IPS-NIHi7 (cell line): ENCODE results near the gene RHOU.
A peak's percentile ranks its signal among the peaks of the same experiment; 100 is the strongest.
"Not testable (repeated sequence)": the region's sequence is repeated elsewhere in the genome, so short reads cannot be mapped to it uniquely, and the experiment has no call there.

Experiments used
- DNase-seq: peaks from one replicate; pipeline ENCODE4 v3.0.0; 2012; ENCODE audit warnings: mixed read lengths; ENCODE audit errors: extremely low spot score

Gene RHOU

DNA sequence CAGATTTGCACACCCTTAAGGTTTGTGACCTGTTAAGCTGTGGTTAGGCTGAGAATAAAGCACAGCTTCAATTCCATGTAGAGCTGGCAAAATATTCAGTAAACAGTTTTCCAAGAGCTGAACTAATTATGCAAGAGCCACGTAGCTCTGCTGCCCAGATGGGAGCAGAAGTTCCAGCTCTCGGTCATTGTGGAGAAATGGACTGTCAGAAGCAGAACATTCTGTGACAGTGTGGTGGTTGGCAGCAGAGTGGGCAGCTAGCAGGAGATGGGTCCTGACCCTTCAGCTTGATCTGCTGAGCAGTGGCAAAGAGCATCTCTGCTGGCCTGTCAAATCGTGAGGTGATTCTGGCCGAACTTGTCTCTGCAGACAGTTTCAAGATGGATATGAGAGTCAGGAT lies 23.2 kb downstream of the RHOU start:
- DNase-seq, result no peak

DNA sequence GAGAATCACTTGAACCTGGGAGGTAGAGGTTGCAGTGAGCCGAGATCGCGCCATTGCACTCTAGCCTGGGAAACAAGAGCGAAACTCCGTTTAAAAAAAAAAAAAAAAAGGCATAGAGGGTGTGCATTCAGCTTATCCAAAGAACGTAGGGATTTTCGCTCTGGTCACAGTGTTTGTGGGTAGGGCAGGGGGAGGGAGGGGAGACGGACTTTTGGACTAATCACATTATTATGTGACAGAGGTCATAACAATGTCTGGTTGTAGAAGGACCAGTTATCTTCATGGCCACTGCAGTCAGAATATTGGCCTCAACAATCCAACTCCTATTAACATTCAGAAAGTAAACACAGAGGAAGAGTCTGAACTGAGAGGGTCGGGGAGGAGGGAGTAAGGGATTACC lies 25.7 kb downstream of the RHOU start:
- DNase-seq, result no peak

DNA sequence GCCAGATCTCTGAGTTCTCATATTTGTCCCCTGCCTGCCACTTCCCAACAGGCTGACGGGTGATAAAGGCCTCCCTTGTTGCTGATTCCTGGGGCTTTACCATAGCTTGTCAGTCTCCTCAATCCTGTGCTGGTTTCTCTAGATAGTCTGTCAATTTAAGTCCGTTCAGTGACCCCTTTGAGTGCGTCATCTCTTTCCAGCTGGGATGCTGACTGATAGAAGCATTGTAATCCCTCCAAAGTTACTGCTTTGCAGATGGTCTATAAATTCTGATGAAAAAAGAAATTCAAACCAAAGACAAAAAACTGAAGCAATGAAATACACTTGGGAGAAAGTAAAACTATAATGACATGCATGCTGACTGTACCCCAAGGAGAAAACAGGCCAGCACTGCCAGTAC lies 28.3 kb downstream of the RHOU start:
- no peak for DNase-seq

DNA sequence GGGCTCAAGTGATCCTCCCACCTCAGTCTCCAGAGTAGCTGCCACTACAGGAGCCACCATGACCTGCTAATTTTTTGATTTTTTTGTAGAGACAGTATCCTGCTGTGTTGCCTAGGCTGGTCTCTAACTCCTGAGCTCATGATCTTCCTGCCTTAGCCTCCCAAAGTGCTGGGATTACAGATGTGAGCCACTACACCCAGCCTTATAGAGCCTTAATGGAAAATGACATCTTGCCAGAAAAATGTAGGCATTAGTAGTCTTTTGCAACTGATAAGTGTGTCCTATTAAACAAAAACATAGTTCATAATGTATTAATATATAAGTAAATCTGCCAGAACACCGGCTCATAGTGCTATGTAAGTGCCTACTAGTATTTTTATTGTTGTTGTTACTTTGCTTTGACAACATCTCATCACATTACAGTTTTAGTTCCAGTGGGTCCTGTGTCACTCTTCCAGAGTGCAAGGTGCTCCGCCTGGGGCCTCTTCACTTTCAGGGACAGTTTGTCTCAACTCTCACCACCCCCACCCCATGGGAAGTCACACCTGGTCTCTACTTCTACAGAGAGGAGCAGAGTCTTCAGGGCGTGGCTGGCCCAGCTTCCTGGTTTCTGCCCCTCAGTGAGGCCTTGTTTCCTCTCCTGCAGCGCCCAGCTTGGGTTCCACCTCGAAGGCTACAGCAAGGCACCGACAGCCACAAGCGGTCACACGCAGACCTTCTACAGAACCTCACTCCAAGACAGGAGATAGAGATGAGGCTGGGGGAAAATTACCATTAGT lies 30.1 kb downstream of the RHOU start:
- DNase-seq, result no peak

DNA sequence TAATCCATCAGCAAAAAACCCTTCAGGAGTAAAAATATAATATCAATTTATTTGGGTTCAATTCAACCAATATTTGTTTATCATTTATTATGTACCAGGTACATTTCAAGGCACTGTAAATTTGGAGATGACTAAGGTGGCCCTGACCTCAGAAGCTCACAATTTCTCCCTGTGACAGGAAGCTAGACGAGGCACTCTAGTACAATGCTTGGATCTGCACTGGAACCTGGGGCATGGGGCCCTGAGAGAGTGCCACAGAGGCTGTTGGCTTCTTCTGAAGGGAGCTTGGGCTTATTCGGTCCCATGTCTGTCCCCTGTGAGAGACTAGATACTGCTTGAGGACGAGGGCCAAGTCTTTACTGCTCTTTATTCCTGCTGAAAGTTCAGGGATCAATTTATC lies 31.5 kb downstream of the RHOU start:
- DNase-seq, result no peak

DNA sequence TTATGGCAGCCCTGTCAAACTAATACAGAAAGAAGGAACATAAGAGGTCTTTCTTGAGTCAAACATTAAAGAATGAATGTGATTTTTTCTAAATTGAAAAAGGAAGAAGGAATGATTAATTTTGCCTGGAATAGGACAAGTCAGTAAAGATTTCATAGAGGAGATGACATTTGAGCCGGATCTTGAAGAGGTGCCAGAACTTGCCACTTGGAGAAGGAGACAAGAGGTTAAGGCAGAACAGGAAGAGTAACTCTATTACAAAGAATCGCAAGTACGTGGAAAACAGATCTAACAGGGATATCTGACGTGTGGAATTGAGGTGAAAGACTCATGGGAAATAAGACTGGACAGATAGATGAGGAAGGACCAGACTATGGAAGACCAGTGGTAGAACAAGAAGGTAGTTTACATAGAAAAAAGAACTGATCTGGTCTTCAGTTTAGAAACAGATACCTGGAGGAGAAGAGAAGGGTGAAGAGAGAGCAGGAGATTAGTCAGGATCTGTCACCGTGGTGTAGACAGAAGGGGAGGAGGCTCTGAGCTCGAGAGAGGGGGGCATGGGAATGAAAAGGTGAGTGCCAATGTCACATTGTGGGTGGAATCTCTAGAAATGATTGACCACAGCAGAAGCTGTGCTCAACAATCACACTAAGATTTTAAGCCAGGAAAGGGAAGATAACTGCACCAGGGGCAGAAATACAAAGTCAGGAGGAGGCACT lies 32.5 kb downstream of the RHOU start:
- DNase-seq, result no peak

DNA sequence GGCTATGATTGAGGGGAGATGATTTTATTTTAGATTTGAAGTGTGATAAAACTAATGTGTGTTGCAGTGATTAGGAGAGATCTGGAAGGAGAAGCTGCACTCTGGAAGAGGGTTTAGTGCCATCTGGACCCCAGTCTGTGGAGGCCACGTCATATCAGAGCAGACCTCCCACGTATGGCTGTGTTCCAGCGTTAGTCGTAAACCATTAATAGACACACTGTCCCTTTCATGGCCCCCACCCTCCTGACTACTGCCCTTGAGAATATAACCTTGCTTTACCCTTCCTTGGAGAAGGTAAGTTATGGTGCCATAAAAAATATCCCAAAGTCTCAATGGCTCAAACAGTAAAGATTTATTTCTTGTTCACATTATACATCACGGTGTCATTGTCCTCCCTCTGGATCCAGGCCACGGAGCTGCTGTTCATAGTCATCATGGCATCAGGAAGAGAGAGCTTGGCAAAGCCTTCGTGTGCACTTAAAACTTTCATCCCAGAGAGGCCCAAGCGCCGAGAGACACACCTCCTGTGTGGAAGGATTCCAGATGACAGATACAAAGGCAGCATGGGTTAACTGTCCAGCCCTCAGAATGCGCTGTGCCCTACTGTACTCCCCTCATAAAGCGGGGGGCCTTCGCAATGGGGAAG lies 33.2 kb downstream of the RHOU start:
- DNase-seq, result no peak

DNA sequence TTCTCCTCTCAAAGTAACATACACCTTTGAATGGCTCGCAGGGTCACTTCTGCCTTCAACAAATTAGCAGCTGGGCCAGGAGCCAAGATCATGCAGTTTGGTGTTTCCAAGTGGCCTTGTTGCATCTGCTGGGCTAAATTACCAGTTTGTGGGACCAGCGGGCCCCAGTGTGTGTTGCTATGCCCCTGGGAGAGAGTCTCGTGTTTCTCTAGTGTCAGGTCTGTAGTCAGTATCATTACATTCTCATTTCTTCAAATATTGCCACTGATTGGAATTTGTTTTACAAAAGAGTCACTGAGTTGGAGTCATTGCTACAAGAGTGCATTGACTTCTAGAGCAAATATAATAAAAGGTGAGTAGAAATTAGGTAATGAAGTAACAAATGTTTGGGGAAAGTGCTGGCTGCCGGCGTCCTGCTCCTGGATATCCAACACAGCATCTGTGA lies 35.5 kb downstream of the RHOU start:
- no peak for DNase-seq

DNA sequence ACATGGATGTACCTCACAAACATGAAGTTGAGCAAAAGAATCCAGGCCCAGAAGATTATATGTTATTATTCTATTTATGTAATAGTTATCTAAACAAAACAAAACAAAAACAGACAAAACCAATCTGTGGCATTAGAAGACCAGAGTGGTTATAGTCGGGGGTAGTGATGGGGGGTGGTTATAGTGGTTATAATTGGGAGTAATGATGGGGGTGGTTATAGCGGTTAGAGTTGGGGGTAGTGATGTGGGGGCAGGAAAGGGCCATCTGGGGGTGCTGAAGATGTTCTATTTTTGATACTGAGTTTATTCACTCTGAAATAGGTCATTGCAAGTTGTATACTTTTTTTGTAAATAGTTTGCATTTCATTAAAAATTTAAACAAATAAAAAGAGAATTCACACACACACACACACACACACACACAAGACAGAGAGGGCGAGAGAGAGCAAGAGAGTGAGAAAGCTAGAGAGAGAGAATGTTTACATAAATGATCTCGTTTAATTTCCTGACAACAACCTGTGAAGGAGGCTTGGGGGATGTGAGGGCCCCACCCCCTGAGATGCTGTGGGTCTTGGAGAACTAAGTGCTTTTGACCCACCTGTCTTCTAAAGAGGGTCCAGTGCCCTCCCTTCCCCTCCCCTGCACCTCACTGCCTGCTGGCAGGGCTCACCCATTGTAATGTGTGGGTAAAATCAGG lies 37.4 kb downstream of the RHOU start:
- no peak for DNase-seq

DNA sequence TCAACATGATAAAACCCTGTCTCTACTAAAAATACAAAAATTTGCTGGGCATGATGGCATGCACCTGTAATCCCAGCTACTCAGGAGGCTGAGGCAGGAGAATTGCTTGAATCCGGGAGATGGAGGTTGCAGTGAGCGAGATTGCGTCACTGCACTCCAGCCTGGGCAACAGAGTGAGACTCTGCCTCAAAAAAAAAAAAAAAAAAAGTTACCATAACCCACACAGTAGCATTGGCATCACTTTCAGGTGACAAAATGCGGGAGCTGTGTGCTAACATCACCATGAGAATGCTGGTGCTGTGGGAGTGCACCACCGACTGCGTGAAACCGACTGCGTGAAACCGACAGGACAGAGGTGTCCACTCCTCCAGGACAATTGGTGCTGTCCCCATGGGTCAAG lies 40.7 kb downstream of the RHOU start:
- DNase-seq, result not testable (repeated sequence)

DNA sequence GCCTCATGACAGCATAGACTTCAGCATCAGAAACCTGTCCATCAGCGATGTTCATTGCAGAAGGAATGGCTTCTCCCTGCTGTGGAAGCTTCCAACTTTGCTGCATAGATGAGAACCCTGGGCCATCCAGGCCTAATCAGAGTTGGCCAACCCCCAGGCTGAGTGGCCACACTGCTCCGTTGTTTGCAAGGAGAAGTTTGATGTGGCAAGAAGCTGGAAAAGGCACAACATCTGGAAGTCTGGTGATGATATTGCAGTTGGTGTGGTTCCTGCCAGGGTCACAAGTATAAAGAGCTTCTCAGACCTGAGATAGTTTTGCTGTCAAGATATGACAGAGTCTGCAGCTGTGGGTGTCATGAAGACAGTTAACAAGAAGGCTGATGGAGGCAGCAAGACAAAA lies 41.2 kb downstream of the RHOU start:
- no peak for DNase-seq

DNA sequence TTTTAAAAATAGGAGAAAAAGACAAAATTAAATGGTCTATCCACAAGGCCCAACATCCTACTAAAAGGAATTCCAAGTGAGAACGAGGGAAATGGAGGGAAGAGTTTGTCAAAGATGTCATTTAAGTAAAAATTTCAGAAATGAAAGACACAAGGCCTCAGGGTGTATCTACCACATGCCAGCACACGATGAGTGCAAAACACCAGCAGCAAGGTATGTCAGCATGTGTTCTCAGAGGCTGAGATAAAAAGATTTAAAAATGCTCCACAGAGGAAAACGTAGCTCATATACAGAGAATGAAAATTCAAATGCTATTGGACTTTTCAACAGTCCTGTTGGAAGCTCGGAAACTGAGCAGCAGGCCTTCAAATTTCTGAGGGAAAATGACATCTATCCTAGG lies 42.0 kb downstream of the RHOU start:
- DNase-seq, result no peak

DNA sequence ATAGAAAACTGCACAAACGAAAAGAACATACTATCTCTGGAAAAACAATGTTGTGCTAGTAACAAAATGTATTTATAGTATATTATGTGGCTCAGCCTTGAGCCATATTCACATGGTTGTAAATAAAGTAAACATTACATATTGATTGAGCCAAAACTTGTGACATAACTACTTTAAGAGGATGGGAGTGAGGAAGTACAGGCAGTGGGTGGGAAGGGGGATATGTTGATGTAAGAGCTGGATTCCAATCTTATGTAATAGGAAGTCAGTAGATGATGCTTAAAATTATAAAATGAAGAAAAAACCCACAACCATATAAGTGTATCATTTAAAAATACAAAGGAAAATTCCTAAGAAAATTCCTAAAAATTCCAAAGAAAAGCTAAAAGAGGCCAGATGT lies 42.7 kb downstream of the RHOU start:
- DNase-seq, result no peak

DNA sequence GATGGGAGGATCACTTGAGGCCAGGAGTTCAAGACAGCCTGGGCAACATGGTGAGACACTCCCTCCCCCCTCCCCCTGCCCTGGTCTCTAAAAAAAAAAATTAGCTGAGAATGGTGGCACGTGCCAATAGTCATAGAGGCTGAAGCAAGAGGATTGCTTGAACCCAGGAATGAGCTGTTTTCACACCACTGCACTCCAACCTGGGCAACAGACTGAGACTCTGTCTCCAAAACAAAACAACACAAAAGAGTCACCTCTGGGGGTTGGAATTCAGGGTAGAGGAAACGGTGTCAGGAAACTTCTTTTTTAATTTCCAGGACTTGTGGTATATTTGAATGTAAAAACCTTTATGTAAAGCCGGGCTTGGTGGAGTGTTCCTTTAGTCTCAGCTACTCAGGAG lies 43.2 kb downstream of the RHOU start:
- DNase-seq, result no peak

DNA sequence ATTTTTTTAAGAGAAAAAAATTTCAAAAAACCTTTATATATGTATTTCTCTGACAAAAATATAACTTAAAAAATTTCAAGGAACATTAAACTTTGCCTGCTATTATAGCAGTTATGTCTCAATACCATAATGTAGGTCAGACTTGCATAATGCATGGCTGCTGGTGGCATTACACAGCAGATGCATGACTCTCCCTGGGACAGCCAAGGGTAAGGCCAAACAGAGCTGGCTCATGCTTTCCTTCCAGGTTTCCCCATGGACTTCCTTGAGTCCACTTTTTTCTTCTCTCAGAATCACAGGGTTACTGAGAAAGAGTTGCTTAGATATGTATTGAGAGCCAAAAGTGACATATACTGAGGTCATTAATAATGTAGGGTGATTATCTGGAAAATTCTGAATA lies 43.7 kb downstream of the RHOU start:
- no peak for DNase-seq

DNA sequence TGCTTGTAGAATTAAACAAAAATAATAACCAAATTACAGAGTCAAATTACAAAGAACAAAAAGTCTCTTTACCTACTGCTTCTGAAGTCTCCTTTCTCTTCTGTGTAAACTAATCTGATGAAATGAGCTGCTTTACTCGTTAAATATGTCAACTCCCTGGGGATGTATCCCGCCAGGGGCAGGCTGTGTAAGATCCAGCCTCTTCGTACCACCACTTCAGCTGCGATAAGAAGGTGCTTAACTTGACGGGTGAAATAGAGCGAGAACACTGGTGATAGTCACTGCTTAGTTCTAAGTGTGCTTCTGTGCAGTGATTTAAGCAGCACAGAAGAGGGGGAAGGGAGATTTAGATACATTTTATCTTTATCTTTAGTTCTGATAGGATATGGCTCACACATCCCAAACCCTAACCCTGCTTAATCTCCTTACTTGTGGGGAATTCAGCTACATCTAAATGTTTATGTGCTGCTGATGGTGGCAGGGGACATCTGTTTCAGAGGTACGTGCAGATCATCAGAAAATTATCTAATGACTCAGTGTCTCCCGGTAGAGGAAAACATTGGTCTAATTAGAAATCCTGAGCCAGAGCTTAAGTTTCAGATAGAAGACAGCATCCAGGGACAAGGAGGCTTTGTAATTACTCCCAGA lies 46.0 kb downstream of the RHOU start:
- peak; percentile 30 for DNase-seq

DNA sequence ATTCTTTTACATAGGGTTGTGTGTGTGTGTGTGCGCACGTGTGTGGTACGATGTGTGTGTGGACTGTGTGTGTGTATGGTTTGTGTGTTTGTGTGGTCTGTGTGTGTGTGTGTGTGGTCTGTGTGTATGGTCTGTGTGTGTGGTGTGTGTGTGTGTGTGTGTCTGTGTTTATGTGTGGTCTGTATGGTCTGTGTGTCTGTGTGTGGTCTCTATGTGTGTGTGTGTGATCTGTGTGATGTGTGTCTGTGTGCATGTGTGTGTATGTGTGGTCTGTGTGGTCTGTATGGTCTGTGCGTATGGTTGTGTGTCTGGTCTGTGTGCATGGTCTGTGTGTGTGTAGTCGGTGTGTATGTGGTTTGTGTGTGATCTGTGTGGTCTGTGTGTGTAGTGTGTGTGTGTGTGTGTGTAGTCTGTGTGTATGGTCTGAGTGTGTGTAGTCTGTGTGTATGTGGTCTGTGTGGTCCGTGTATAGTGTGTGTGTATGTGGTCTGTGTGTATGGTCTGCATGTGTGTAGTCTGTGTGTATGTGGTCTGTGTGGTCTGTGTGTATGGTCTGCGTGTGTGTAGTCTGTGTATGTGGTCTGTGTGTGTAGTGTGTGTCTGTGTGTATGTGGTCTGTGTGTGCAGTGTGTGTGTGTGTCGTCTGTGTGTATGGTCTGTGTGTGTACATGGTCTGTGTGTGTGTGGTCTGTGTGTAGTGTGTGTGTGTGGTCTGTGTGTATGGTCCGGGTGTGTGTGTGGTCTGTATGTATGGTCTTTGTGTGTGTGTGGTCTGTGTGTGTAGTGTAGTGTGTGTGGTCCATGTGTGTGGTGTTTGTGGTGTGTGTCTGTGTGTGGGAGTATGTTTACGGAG lies 46.8 kb downstream of the RHOU start:
- DNase-seq, result no peak

DNA sequence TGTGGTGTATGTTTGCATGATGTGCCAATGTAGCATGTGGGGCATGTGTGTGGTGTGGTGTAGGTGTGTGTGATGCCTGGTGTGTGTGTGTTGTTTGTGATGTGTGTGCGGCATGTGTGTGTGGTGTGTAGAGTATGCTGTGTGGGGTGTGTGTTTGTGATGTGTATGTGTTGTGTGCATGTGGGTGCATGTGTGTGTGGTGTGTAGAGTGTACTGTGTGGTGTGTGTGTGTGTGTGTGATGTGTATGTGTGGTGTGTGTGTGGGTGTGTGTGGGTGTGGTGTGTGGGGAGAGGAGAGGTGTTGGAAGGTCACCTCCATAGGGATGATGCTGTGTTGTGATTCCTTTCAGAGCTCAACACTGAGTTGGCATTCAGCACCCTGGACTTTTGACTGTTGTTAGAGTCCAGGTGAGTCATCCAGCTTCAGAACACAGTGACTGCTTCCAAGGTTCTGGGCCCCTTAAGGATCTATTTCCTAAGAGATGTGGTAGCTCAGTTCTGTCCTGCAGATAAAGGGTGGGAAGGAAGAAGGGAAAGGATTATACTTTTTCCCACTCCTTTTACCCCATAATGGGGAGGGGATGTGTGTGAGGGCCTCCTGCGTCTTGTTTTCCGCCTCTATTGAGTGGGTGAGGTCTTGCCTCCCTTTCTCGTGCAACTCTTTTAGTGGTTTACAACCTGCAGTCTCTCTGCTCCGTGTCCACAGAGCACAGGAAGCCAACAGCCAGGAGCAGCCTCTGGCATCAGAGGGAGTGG lies 47.6 kb downstream of the RHOU start:
- no peak for DNase-seq

DNA sequence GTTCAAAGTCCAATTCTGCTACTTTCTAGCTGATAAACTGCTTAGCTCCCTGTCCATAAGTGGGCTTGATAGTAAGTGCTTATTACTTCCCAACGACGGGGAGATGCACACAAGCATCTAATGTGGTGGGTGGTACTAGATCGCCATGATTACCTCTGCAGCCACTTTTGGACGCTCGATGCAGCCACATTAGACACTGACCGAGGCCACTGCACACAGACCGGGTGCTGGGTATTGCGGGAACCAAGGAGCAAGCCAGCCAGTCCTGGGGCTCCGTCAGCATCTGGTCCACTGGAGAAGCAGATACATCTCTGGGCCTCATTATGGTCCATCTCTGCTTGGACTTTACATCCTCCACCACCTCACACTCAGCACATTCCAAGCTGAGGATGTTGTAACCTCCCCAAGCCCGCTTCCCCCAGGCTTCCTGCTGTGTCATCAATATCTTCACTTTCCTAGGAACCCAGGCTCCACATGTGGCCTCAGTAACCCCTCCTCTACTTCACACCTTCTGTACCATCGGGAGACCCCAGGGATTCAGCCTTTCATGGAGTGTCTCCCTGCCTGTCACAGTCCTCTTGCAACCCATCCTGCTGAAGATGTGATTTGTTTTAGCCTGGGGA lies 48.2 kb downstream of the RHOU start:
- DNase-seq, result no peak

DNA sequence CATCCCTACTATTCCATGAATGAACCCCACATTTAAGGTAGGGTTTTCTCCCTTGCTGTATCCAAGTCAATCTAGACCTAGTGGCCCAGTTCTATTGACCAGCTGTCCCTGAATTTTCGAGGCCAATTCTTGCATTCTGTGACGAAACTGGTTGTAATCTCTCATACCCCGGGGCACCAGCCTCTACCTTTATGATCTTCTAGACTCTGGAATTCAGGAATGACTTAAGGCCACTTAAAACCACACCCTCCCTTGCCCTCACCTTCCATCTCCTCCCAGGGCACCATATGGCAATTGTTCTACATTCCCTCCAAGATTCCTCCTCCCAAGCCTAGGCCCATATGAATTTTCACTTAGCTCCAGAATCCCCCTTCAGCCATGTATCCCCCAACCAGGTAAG lies 48.9 kb downstream of the RHOU start:
- DNase-seq, result no peak
